Kidney (tissue), 14 donors: Measurements from ENCODE around the gene XIRP2. TPM values are rescaled to one million over a fixed set of nuclear protein-coding genes. Genes with fewer than 3 reads are reported as not detected.
A peak's percentile ranks its signal among the peaks of the same experiment; 100 is the strongest.
"Not testable (repeated sequence)": the region's sequence is repeated elsewhere in the genome, so short reads cannot be mapped to it uniquely, and the experiment has no call there.

Source experiments
- DNase-seq, 5 donors: peaks; one replicate each; pipeline ENCODE4 v3.0.0-alpha.2; 2013 to 2020
- FAIRE-seq: peaks from 2 replicates; lab custom pipeline; 2012; peaks lifted over from hg19 to GRCh38; lab: Jason Lieb, UNC
- H3K27ac ChIP-seq, 2 donors: one replicate each; pipeline ENCODE4 v1.7.0; 2013; ENCODE audit warnings: low read depth in 2 of 2, low read length in 2 of 2, inconsistent platforms in 1 of 2
- H3K27me3 ChIP-seq: one replicate; pipeline ENCODE4 v1.7.1; 2013; ENCODE audit warnings: low read length, inconsistent platforms; ENCODE audit not compliant: control insufficient read depth, insufficient read depth
- H3K36me3 ChIP-seq, 3 donors: one replicate each; pipeline versions ENCODE4 v1.7.0 to v1.7.1; 2013; ENCODE audit warnings: low read length in 3 of 3, control low read depth in 1 of 3, inconsistent platforms in 1 of 3; ENCODE audit not compliant: insufficient read depth in 3 of 3, control insufficient read depth in 2 of 3
- H3K4me1 ChIP-seq, 3 donors: one replicate each; pipeline versions ENCODE4 v1.7.0 to v1.7.1; 2013; ENCODE audit warnings: low read length in 3 of 3, inconsistent platforms in 1 of 3, low read depth in 1 of 3; ENCODE audit not compliant: control insufficient read depth in 2 of 3, insufficient read depth in 2 of 3
- H3K4me3 ChIP-seq, 3 donors: one replicate each; pipeline versions ENCODE4 v1.7.0 to v1.8.1; 2013; ENCODE audit warnings: low read length in 3 of 3, control low read depth in 1 of 3, inconsistent platforms in 1 of 3
- H3K9ac ChIP-seq, 3 donors: one replicate each; pipeline versions ENCODE4 v1.7.0 to v1.7.1; 2013; ENCODE audit warnings: low read length in 3 of 3, control low read depth in 1 of 3, inconsistent platforms in 1 of 3
- H3K9me3 ChIP-seq, 3 donors: one replicate each; pipeline versions ENCODE4 v1.7.0 to v1.7.1; 2013; ENCODE audit warnings: low read length in 3 of 3, control low read depth in 1 of 3, inconsistent platforms in 1 of 3; ENCODE audit not compliant: control insufficient read depth in 2 of 3, insufficient read depth in 1 of 3
- intact Hi-C: fragments of 100-400 bp; cut with DNase I; formaldehyde crosslinking; loops from one replicate; pipeline ENCODE4 v1.11.1; 2022
- polyA plus RNA-seq: library from polyadenylated mRNA; stranded (reverse); fragments of 350-450 nt; fragmentation: Illumina TruSeq; extraction: RNeasy Lipid Tissue Mini Kit (QIAGEN cat#74804); gene quantifications from one replicate; pipeline ENCODE4 v1.2.3, GENCODE V29; 2014; ENCODE audit warnings: low read depth, low replicate concordance; ENCODE audit not compliant: insufficient read depth
- total RNA-seq: library from RNA; stranded (reverse); fragmentation: NEBNext Ultra II Directional; extraction: Animal tissue kit (Norgen Biotek cat#: 25700); gene quantifications from one replicate; pipeline ENCODE4 v1.2.1, GENCODE V29; 2021
- TF ChIP-seq, protein P1 (sequence below): IDR thresholded peaks from 3 replicates; pipeline ENCODE4 v1.5.1; 2012; ENCODE audit warnings: mild to moderate bottlenecking, moderate library complexity, borderline replicate concordance; ENCODE audit not compliant: insufficient read depth; ENCODE audit errors: extremely low read depth
- donor health status: control.
- donor health status: control.
- donor health status: control.
- donor health status: control.
- donor health status: control.
- donor health status: DM: yes; HTN: yes; CAD: no.
- donor health status: Normal renal cell carcinoma (clear cell type).

The XIRP2 gene
- total and polyA plus RNA-seq, 2 donors from 2014 or later: not detected

- Histone ChIP-seq H3K9me3 (no peaks in the 10 kb centered on the region), H3K9ac (no peak overlapping the region), H3K27ac (no peak overlapping the region), H3K4me1 (no peaks in the 10 kb centered on the region), H3K27me3 (no peaks in the 10 kb centered on the region), H3K4me3 (no peak overlapping the region), H3K36me3 (no peaks in the 10 kb centered on the region)
- intact Hi-C loops: no loop called here
- DNase-seq: peak in 2 of 5 donors; percentile 0 to 2
- no peak for FAIRE-seq
- TF ChIP-seq, protein P1, sequence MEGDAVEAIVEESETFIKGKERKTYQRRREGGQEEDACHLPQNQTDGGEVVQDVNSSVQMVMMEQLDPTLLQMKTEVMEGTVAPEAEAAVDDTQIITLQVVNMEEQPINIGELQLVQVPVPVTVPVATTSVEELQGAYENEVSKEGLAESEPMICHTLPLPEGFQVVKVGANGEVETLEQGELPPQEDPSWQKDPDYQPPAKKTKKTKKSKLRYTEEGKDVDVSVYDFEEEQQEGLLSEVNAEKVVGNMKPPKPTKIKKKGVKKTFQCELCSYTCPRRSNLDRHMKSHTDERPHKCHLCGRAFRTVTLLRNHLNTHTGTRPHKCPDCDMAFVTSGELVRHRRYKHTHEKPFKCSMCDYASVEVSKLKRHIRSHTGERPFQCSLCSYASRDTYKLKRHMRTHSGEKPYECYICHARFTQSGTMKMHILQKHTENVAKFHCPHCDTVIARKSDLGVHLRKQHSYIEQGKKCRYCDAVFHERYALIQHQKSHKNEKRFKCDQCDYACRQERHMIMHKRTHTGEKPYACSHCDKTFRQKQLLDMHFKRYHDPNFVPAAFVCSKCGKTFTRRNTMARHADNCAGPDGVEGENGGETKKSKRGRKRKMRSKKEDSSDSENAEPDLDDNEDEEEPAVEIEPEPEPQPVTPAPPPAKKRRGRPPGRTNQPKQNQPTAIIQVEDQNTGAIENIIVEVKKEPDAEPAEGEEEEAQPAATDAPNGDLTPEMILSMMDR: no peak
These were observed 169.2 kb downstream of the XIRP2 start for GRCh38 chr2:167057446-167057845.

DNA sequence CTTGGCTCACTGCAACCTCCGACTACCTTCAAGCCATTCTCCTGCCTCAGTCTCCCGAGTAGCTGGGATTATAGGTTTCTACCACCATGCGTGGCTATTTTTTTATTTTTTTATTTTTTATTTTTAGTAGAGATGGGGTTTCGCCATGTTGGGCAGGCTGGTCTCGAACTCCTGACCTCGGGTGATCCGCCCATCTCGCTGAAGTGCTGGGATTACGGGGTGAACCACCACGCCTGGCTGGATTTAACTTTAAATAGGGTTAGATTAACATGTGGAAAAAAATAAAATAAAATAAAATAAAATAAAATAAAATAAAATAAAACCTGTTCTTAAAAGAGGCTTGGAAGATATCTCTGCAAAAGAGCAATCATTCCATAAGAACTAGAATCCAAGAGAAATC, 170.9 kb downstream of the XIRP2 start:
- DNase-seq (no peak), FAIRE-seq (no peak)
- Histone ChIP-seq H3K36me3 (no peaks in the 10 kb centered on the region), H3K9me3 (no peaks in the 10 kb centered on the region), H3K27me3 (no peaks in the 10 kb centered on the region), H3K4me3 (no peak overlapping the region), H3K4me1 (no peaks in the 10 kb centered on the region), H3K9ac (no peak overlapping the region), H3K27ac (no peak overlapping the region)
- TF ChIP-seq, protein P1: no peak
- intact Hi-C loops: no loop called here

DNA sequence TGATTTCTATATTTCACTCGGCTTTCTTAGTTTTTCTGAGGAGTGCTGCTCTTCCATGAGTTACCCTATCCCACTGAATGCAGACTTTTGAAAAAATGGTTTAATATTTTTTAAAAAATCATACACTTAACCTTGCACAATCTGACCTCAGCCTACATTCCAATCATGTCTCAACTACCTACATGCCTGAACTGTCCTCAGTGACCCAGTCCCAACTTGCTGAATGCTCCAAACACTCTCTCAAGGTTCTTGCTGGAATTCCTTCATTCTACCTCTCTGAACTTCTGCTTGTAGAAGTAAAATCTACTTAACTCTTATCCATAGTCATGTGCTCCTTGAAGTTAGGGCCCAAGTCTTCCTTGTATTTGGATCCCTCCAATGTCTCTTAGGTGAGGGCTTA, 181.6 kb downstream of the XIRP2 start:
- H3K27ac ChIP-seq: no peak overlapping the region
- no peaks in the 10 kb centered on the region for H3K9me3 ChIP-seq
- intact Hi-C loops: no loop called here
- no peak overlapping the region for H3K4me3 ChIP-seq
- no peaks in the 10 kb centered on the region for H3K4me1 ChIP-seq
- TF ChIP-seq, protein P1: no peak
- no peaks in the 10 kb centered on the region for H3K36me3 ChIP-seq
- FAIRE-seq (no peak), DNase-seq (no peak)
- H3K27me3 ChIP-seq: no peaks in the 10 kb centered on the region
- H3K9ac ChIP-seq: no peak overlapping the region

DNA sequence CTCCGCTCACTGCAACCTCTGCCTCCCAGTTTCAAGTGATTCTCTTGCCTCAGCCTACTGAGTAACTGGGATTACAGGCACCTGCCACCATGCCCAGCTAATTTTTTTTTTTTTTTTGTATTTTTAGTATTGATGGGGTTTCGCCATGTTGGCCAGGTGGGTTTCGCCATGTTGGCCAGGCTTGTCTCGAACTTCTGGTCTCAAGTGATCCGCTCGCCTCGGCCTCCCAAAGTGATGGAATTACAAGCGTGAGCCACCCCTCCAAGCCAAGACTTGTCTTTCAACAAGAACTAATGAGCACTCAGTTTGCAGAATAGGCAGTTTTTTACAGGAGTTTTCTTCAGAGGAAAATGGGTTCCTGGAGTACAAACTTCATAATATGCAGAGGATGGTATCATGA, 187.4 kb downstream of the XIRP2 start:
- H3K27ac ChIP-seq, H3K9ac ChIP-seq, H3K36me3 ChIP-seq, DNase-seq, intact Hi-C loops, H3K9me3 ChIP-seq, H3K4me1 ChIP-seq, H3K4me3 ChIP-seq, FAIRE-seq, H3K27me3 ChIP-seq: not testable (repeated sequence)

- H3K9me3 ChIP-seq, H3K9ac ChIP-seq, H3K27me3 ChIP-seq, H3K36me3 ChIP-seq, intact Hi-C loops, H3K27ac ChIP-seq, FAIRE-seq, H3K4me3 ChIP-seq, H3K4me1 ChIP-seq, DNase-seq: not testable (repeated sequence)
These were observed 210.7 kb downstream of the XIRP2 start for GRCh38 chr2:167098931-167099330.
